ENCODE measurements around the gene PUS1. TPM values are rescaled to one million over a fixed set of nuclear protein-coding genes. Genes with fewer than 3 reads are reported as not detected.

The PUS1 gene
- polyA plus RNA-seq, 5 donors: 10.7 to 22.3 (median 16.0) TPM

GRCh38 chr12:131901431-131902331 lies 27.4 kb upstream of the PUS1 start:
- DNase-seq: no peak

GRCh38 chr12:131902332-131903241 lies 26.5 kb upstream of the PUS1 start:
- no peak for DNase-seq

- DNase-seq: no peak
These were observed 25.5 kb upstream of the PUS1 start for GRCh38 chr12:131903270-131904255.

- no peak for DNase-seq
These were observed 24.7 kb upstream of the PUS1 start for GRCh38 chr12:131904346-131904745.

- DNase-seq: no peak
These were observed 23.9 kb upstream of the PUS1 start for GRCh38 chr12:131905081-131905629.

- DNase-seq: no peak
These were observed 23.4 kb upstream of the PUS1 start for GRCh38 chr12:131905630-131906091.

GRCh38 chr12:131907379-131908091 lies 21.5 kb upstream of the PUS1 start:
- DNase-seq: no peak

GRCh38 chr12:131908092-131909080 lies 20.7 kb upstream of the PUS1 start:
- no peak for DNase-seq

GRCh38 chr12:131909081-131909751 lies 19.9 kb upstream of the PUS1 start:
- DNase-seq: no peak

- no peak for DNase-seq
These were observed 19.3 kb upstream of the PUS1 start for GRCh38 chr12:131909752-131910219.

GRCh38 chr12:131910302-131911027 lies 18.6 kb upstream of the PUS1 start:
- no peak for DNase-seq

GRCh38 chr12:131911028-131911650 lies 17.9 kb upstream of the PUS1 start:
- no peak for DNase-seq

GRCh38 chr12:131911851-131912477 lies 17.1 kb upstream of the PUS1 start:
- no peak for DNase-seq

- no peak for DNase-seq
These were observed 16.4 kb upstream of the PUS1 start for GRCh38 chr12:131912518-131913274.

GRCh38 chr12:131913666-131914065 lies 15.4 kb upstream of the PUS1 start:
- no peak for DNase-seq
